SH-SY5Y (cell line): ENCODE results near the gene MAPK8IP3.

Source experiments
- GATA2 ChIP-seq: IDR thresholded peaks from 2 replicates; pipeline ENCODE4 v1.6.1; 2011; ENCODE audit warnings: mild to moderate bottlenecking, low read depth, low read length
- GATA3 ChIP-seq: IDR thresholded peaks from 2 replicates; pipeline ENCODE4 v1.6.1; 2011; ENCODE audit warnings: low read depth, mild to moderate bottlenecking, low read length, moderate library complexity

- TF ChIP-seq GATA3 (no peak), GATA2 (no peak)
Observed at GRCh38 chr16:1709356-1709755, 3.4 kb downstream of the MAPK8IP3 start.
